Adrenal gland (tissue), 5 donors: ENCODE results near the gene DGKQ.
A peak's percentile ranks its signal among the peaks of the same experiment; 100 is the strongest.

ENCODE experiments used
- POLR2A ChIP-seq, 2 donors: fragments of 450-650 bp; IDR thresholded peaks; one replicate each; pipeline ENCODE4 v1.6.1; 2017; ENCODE audit warnings: antibody characterized with exemption in 2 of 2, mild to moderate bottlenecking in 2 of 2, moderate library complexity in 1 of 2
- TF ChIP-seq, protein P1 (sequence below), 6 experiments: fragments of 450-650 bp in 4 of 6; fragments of 200-600 bp in 2 of 6; sonication (generic) in 1 of 6; IDR thresholded peaks; 1 replicate in 5 of 6; 2 replicates in 1 of 6; pipeline versions ENCODE4 v1.5.1 to v1.8.0; 2016 to 2021; ENCODE audit warnings: antibody characterized with exemption in 6 of 6, mild to moderate bottlenecking in 2 of 6, moderate library complexity in 1 of 6
- donor health status: DM: no; HTN: no; CAD: no.

DNA sequence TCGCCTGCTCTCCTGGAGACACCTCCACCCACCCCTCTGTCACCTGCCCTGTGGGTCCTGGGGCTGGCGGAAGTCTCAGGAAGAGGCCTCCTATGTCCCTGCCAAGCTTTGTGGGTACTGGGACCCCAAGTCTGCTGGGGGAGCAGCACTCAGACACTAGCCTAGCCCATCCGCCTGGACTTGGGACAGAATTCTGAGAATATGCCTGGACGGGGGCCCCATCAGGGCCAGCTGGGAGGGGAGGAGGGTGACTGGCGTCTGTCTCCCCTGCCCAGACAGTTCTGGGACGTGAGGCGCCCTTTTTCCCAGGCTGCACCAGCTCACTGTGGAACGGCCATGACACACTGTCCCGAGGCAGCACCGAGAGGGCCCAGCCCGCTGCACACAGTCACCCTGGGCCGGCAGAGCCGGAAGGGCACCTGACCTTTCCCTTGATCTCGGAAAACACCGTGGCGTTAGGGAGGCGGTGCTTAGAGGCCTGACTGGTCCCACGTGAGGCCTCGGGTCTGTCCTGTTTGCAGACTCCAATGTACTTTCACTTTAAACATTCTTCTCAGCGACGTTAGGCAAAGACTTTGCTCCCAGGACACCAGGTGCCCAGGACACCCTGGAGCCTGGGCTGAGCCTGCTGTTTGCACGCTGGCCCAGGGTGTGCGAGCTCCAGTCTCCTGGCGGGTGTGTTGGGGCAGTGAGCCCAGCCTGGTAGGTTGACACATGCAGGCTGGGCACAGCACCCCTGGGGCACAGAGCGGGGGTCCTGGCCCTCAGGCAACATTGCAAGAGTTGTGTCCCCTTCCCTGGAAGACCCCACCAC lies 19.1 kb upstream of the DGKQ start:
- TF ChIP-seq, protein P1, sequence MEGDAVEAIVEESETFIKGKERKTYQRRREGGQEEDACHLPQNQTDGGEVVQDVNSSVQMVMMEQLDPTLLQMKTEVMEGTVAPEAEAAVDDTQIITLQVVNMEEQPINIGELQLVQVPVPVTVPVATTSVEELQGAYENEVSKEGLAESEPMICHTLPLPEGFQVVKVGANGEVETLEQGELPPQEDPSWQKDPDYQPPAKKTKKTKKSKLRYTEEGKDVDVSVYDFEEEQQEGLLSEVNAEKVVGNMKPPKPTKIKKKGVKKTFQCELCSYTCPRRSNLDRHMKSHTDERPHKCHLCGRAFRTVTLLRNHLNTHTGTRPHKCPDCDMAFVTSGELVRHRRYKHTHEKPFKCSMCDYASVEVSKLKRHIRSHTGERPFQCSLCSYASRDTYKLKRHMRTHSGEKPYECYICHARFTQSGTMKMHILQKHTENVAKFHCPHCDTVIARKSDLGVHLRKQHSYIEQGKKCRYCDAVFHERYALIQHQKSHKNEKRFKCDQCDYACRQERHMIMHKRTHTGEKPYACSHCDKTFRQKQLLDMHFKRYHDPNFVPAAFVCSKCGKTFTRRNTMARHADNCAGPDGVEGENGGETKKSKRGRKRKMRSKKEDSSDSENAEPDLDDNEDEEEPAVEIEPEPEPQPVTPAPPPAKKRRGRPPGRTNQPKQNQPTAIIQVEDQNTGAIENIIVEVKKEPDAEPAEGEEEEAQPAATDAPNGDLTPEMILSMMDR (IDR thresholded peaks at IDR 0.05): no peak
- TF ChIP-seq POLR2A (IDR thresholded peaks at IDR 0.05): peak; percentile 9 to 92
